ENCODE data around the gene ADGRG4. TPM values are rescaled to one million over a fixed set of nuclear protein-coding genes. Genes with fewer than 3 reads are reported as not detected.

ADGRG4 gene
- polyA plus RNA-seq, 3 donors from 2014 or later: not detected

DNA sequence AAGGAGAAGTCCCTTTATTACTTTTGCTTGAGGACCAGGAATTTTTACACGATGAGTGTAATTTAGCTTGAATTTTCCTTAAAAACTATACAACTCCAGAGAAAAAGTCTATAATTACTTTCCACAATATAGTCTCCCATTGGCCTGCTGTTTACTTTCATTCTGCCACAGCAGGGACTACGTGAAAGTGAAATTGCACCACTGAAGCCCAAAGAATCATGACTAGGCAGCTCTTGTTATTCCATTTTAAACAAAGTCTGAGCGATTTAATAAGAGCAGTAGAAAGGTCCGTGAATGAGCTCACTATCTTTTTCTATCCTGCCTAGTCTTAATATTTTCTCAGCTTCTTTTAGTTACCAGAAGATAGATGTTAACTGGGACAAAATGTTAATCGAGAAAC, 68.6 kb downstream of the ADGRG4 start:
- H3K27me3 Mint-ChIP-seq (ENCODE audit: low read depth in 3 of 3): peaks cover 0 to 9% (median 7%) of the 10 kb centered on the region in 3 donors
- no peak overlapping the region for H3K4me3 Mint-ChIP-seq
- H3K4me1 Mint-ChIP-seq: no peaks in the 10 kb centered on the region
- H3K27ac Mint-ChIP-seq: no peak overlapping the region
- no peaks in the 10 kb centered on the region for H3K9me3 Mint-ChIP-seq
- no peaks in the 10 kb centered on the region for H3K36me3 Mint-ChIP-seq
- no peak for DNase-seq

DNA sequence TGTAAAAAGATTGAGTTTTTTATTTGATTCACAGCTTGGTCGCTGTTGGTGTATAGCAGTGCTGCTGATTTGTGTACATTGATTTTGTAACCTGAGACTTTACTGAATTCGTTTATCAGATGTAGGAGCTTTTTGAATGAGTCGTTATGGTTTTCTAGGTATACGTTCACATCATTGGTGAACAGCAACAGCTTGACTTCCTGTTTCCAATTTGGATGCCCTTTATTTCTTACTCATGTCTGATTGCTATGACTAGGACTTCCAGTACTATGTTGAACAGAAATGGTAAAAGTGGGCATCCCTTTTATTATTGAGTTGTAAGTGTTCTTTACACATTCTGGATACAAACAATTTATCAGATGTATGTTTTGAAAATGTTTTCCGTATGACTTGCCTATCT, 76.0 kb downstream of the ADGRG4 start:
- DNase-seq: no peak
- no peak overlapping the region for H3K27ac Mint-ChIP-seq
- H3K36me3 Mint-ChIP-seq: no peaks in the 10 kb centered on the region
- H3K4me3 Mint-ChIP-seq: no peak overlapping the region
- peaks cover 2 to 5% (median 4%) of the 10 kb centered on the region in 3 donors for H3K27me3 Mint-ChIP-seq (ENCODE audit: low read depth in 3 of 3)
- H3K4me1 Mint-ChIP-seq: no peaks in the 10 kb centered on the region
- no peaks in the 10 kb centered on the region for H3K9me3 Mint-ChIP-seq

DNA sequence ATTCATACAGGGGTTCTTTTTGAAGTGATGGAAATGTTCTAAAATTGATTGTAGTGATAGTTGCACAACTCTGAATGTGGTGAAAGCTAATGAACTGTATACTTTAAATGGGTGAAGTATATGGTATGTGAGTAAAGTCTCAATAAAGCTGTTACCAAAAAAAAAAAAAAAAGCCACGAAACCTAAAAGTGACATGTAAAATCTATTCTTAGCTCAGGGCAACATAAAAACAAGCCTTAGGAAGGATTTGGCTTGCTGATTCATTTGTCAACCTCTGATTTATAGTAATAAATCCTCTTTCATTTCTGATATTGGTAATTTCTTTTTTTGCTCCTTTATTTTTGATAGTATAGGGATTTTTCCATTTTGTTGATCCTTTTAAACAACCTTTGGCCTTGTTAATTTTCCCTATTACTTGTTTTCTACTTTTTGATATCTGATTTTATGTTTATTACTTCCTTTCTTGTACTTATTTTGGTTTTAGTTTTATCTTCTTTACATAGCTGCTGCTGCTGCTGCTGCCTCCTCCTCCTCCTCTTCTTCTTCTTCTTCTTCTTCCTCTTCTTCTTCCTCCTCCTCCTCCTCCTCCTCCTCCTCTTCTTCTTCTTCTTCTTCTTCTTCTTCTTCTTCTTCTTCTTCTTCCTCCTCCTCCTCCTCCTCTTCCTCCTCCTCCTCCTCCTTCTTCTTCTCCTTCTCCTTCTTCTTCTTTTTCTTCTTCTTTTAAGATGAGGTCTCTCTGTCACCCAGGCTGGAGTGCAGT, 79.4 kb downstream of the ADGRG4 start:
- H3K9me3 Mint-ChIP-seq: no peaks in the 10 kb centered on the region
- no peaks in the 10 kb centered on the region for H3K36me3 Mint-ChIP-seq
- H3K27ac Mint-ChIP-seq: no peak overlapping the region
- H3K27me3 Mint-ChIP-seq (ENCODE audit: low read depth in 3 of 3): peaks cover 2 to 13% (median 2%) of the 10 kb centered on the region in 3 donors
- H3K4me1 Mint-ChIP-seq: no peaks in the 10 kb centered on the region
- H3K4me3 Mint-ChIP-seq: no peak overlapping the region
- no peak for DNase-seq

DNA sequence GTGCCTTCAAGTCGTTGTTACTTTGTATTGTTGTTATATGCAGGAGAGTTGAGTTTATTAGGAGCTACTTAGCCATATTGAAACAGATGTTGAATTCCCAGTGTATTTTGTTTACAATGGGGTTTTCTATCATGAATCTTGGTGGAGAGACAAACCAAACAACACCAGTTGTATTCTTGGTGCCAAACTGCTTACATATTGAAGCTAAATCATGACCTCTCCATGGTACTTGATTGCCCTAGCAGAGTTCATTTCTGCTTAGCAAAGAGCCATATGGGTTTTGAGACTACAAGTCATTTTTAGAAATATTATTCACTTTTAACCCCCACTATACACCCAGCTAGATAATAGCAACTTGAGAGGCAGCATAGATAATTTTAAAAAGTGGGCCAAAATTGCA, 85.4 kb downstream of the ADGRG4 start:
- H3K9me3 Mint-ChIP-seq: no peaks in the 10 kb centered on the region
- H3K27me3 Mint-ChIP-seq (ENCODE audit: low read depth in 3 of 3): peaks cover 2 to 28% (median 3%) of the 10 kb centered on the region in 3 donors
- no peak overlapping the region for H3K27ac Mint-ChIP-seq
- no peaks in the 10 kb centered on the region for H3K4me1 Mint-ChIP-seq
- no peaks in the 10 kb centered on the region for H3K36me3 Mint-ChIP-seq
- no peak overlapping the region for H3K4me3 Mint-ChIP-seq
- DNase-seq: no peak

DNA sequence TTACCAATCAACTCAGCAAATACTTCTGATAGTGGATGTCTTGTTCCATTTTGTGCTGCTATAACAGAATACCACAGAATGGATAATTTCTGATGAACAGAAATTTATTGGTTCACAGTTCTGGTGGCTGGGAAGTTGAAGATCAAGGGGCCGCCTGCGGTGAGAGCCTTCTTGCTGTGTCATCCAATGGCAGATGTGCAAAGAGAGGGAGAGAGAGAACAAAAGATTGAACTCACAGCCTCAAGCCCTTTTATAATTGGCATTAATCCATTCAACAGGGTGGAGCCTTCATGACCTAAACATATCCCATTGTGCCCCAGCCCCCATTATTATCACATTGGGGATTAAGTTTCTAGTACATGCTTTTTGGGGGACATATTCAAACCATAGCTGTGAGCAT, 86.1 kb downstream of the ADGRG4 start:
- no peaks in the 10 kb centered on the region for H3K36me3 Mint-ChIP-seq
- H3K27me3 Mint-ChIP-seq (ENCODE audit: low read depth in 3 of 3): peaks cover 2 to 25% (median 3%) of the 10 kb centered on the region in 3 donors

DNA sequence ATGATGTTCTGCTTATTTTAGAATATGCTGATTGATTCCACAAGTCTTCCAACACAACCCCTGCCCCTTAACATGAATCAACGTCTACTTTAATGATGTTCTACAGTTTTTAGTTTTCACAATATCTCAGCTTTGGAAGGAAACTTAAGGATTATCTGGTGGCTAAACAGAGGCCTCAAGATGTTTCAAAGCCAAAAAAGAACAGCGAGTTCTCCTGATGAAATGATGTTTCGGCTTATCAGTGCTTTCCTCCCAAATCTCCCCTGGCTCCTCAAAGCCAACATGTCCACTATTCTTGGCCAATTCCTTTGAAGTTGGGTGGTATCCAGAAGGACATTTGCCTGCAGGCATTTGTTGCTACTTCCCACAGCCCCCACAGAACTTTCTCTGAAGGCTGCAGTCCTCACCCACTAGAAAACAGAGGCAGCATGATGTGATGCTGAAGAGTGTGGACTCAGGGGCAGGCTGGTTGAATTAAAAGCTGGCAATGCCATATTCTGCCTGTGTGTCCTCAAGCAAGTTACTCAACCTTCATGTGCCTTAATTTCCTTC, 87.3 kb downstream of the ADGRG4 start:
- H3K4me3 Mint-ChIP-seq: no peak overlapping the region

More for the DNA sequence above, 86.1 kb downstream of the ADGRG4 start:
- H3K4me3 Mint-ChIP-seq: no peak overlapping the region
- no peaks in the 10 kb centered on the region for H3K4me1 Mint-ChIP-seq
- H3K27ac Mint-ChIP-seq: no peak overlapping the region
- DNase-seq: no peak
- no peaks in the 10 kb centered on the region for H3K9me3 Mint-ChIP-seq

DNA sequence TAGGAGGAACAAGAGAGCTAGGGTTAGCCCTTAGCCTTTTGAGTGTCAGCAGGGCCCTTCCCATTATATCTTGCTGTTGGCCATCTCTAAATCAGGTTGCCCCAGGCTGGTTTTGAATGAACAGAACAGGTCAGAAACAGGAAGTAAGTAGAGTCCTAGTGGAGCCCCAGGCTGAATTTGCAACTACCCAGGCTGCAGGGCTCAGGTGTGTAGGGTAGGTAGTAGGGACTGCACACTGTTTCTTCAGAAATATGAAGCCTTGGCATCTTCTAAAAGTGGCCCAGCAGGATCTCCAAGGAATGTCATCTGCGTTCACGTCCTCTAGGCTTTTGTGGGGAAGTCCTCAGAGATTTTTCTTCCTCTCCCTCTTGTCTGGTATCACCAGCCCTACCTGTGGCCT, 90.2 kb downstream of the ADGRG4 start:
- H3K27ac Mint-ChIP-seq: no peak overlapping the region
- no peaks in the 10 kb centered on the region for H3K36me3 Mint-ChIP-seq
- peaks cover 3 to 13% (median 5%) of the 10 kb centered on the region in 3 donors for H3K27me3 Mint-ChIP-seq (ENCODE audit: low read depth in 3 of 3)
- no peak overlapping the region for H3K4me3 Mint-ChIP-seq
- H3K9me3 Mint-ChIP-seq: no peaks in the 10 kb centered on the region
- no peak for DNase-seq
- H3K4me1 Mint-ChIP-seq: no peaks in the 10 kb centered on the region

More for the DNA sequence above, 87.3 kb downstream of the ADGRG4 start:
- DNase-seq: no peak
- H3K36me3 Mint-ChIP-seq: no peaks in the 10 kb centered on the region
- H3K9me3 Mint-ChIP-seq: no peaks in the 10 kb centered on the region
- H3K4me1 Mint-ChIP-seq: no peaks in the 10 kb centered on the region
- no peak overlapping the region for H3K27ac Mint-ChIP-seq
- H3K27me3 Mint-ChIP-seq (ENCODE audit: low read depth in 3 of 3): peaks cover 2 to 18% (median 3%) of the 10 kb centered on the region in 3 donors

DNA sequence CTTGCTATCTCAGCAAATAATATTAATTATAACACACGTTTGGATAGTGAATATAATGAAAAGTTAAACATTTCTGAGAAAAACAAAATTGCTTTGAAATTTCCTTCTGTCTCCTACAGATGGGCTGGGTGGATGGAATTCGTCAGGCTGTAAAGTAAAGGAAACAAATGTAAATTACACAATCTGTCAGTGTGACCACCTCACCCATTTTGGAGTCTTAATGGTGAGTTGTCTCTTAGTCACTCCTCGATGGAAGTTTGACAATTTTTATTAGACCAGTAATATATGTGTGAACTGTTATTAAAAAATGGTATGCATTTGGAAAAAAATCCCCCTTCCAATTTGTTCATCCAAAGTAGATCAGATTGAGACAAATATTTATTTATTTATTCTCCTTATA, 94.5 kb downstream of the ADGRG4 start:
- H3K4me3 Mint-ChIP-seq: no peak overlapping the region

DNA sequence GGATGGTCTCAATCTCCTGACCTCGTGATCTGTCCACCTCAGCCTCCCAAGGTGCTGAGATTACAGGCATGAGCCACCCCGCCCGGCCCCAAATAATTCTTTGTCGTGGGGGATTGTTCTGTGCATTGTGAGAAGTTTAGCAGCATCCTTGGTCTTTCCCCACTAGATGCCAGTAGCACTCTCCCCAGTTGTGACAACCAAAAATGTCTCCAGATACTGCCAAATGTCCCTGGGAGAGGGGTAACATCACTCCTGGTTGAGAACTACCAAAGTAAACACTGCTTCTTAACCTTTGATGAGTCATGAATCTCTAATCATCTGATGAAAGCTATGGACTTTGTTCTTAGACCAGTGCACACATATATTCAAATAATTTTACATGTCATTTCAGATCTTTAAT, 96.2 kb downstream of the ADGRG4 start:
- peaks cover 0 to 2% (median 2%) of the 10 kb centered on the region in 3 donors for H3K27me3 Mint-ChIP-seq (ENCODE audit: low read depth in 3 of 3)
- no peak for DNase-seq
- H3K27ac Mint-ChIP-seq: no peak overlapping the region
- H3K4me1 Mint-ChIP-seq: no peaks in the 10 kb centered on the region
- H3K36me3 Mint-ChIP-seq: no peaks in the 10 kb centered on the region
- H3K9me3 Mint-ChIP-seq: no peaks in the 10 kb centered on the region
- no peak overlapping the region for H3K4me3 Mint-ChIP-seq

More for the DNA sequence above, 94.5 kb downstream of the ADGRG4 start:
- no peak overlapping the region for H3K27ac Mint-ChIP-seq
- no peaks in the 10 kb centered on the region for H3K9me3 Mint-ChIP-seq
- no peaks in the 10 kb centered on the region for H3K36me3 Mint-ChIP-seq
- H3K27me3 Mint-ChIP-seq (ENCODE audit: low read depth in 3 of 3): peaks cover 2% of the 10 kb centered on the region in 3 donors
- no peaks in the 10 kb centered on the region for H3K4me1 Mint-ChIP-seq
- DNase-seq: no peak

DNA sequence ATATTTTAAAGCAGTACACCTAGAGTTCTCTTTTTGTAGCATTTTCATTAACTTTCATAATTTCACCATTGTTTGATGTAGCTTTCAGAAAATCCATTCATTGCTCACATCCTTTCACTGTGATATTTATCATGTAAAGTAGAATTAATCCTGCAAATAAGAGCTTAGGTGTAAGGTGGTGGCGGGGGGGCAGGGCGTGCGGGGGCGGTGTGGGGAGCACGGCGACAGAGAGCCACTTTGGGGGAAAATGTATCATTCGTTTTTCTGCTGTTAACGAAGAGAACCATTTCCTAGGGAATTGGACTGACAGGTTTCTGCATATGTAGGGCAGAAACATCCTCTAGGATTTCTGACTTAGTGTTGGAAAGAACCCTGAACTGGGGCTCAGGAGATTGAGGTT, 104.4 kb downstream of the ADGRG4 start:
- H3K27me3 Mint-ChIP-seq (ENCODE audit: low read depth in 3 of 3): peaks cover under 1 to 10% (median 6%) of the 10 kb centered on the region in 3 donors
- no peaks in the 10 kb centered on the region for H3K36me3 Mint-ChIP-seq
- no peak overlapping the region for H3K4me3 Mint-ChIP-seq
- H3K4me1 Mint-ChIP-seq: no peaks in the 10 kb centered on the region
- no peak overlapping the region for H3K27ac Mint-ChIP-seq
- H3K9me3 Mint-ChIP-seq: no peaks in the 10 kb centered on the region
- no peak for DNase-seq

DNA sequence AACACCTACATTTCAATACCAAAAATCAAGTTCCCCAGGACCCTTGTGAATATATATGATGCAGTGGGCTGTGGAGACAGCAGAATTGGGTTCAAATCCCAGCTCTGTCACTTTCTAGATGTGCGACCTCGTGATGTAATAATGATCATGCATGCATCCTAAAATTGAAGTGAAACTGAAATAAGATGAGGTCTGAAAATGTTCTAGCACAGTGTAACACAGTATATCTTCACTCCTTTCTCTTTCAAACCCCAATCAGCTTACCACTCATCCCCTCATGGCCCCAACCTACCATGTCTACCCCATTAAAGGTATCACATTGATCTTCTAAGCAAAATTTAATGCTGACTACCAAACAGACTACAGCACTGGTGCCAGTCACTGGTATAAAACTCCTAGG, 117.0 kb downstream of the ADGRG4 start:
- peaks cover 3 to 11% (median 6%) of the 10 kb centered on the region in 3 donors for H3K27me3 Mint-ChIP-seq (ENCODE audit: low read depth in 3 of 3)
- H3K27ac Mint-ChIP-seq: no peak overlapping the region
- no peak overlapping the region for H3K4me3 Mint-ChIP-seq
- DNase-seq: no peak
- H3K4me1 Mint-ChIP-seq: no peaks in the 10 kb centered on the region
- peaks cover 0 to 2% (median 0%) of the 10 kb centered on the region in 6 donors for H3K9me3 Mint-ChIP-seq
- H3K36me3 Mint-ChIP-seq: no peaks in the 10 kb centered on the region

DNA sequence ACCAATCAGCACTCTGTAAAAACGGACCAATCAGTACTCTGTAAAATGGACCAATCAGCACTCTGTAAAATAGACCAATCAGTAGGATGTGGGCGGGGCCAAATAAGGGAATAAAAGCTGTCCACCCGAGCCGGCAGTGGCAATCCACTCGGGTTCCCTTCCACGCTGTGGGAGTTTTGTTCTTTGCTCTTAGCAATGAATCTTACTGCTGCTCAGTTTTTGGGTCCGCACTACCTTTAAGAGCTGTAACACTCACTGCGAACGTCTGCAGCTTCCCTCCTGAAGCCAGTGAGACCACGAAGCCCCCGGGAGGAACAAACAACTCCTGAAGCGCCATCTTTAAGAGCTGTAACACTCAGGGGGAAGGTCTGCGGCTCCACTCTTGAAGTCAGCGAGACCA, 120.6 kb downstream of the ADGRG4 start:
- Mint-ChIP-seq H3K27me3 (ENCODE audit: low read depth in 3 of 3) (peaks cover 3 to 11% (median 6%) of the 10 kb centered on the region in 3 donors), H3K36me3 (no peaks in the 10 kb centered on the region), H3K4me1 (no peaks in the 10 kb centered on the region), H3K9me3 (peaks cover 0 to 2% (median 0%) of the 10 kb centered on the region in 6 donors), H3K27ac (no peak overlapping the region), H3K4me3 (no peak overlapping the region)
- DNase-seq: no peak

DNA sequence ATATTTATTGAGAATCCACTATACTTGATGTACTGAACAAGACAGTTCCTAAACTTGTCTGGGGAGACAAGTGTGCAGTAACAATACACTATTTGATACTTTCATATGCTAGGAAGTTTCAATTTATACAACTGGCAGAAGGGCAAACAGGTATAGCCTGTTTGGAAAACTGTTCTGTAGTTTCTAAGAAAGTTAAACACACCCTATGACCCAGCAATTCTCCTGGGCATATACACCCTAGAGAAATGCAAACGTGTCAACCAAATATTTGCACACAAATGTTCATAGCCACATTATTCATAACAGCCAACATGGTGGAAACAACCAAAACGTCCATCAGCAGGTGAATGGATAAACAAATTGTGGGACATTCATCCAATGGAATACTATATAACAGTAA, 123.0 kb downstream of the ADGRG4 start:
- H3K9me3 Mint-ChIP-seq: peaks cover 0 to 2% (median 0%) of the 10 kb centered on the region in 6 donors
- DNase-seq: no peak
- H3K27me3 Mint-ChIP-seq (ENCODE audit: low read depth in 3 of 3): peaks cover 0 to 11% (median 6%) of the 10 kb centered on the region in 3 donors
- no peak overlapping the region for H3K27ac Mint-ChIP-seq
- H3K4me3 Mint-ChIP-seq: no peak overlapping the region
- H3K4me1 Mint-ChIP-seq: no peaks in the 10 kb centered on the region
- no peaks in the 10 kb centered on the region for H3K36me3 Mint-ChIP-seq

DNA sequence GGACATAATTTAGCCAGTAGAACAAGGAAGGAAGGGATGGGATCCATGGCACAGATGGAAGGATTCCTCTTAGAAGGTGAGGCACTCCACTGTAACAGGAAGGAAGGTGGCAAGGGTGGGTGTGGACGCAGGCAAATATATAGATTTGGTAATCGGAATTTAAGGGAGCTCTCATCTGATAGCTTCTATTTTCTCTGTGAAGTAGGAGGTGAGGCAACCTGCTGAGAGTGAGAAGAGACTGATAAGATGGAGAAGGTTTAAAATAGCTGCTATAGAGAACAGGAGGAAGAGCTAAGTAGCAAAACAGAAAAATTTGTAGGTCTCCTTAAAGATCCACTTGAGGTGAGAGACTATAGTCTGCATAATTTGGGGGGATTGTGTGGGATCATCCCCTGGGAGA, 125.2 kb downstream of the ADGRG4 start:
- no peaks in the 10 kb centered on the region for H3K36me3 Mint-ChIP-seq
- H3K4me1 Mint-ChIP-seq: no peaks in the 10 kb centered on the region
- no peaks in the 10 kb centered on the region for H3K9me3 Mint-ChIP-seq
- no peak for DNase-seq
- no peak overlapping the region for H3K27ac Mint-ChIP-seq
- H3K27me3 Mint-ChIP-seq (ENCODE audit: low read depth in 3 of 3): peaks cover 0 to 3% (median 3%) of the 10 kb centered on the region in 3 donors
- H3K4me3 Mint-ChIP-seq: no peak overlapping the region
